AG04449 (cell line): Measurements from ENCODE around the gene SEH1L.

Source experiments
- CTCF ChIA-PET: fragments of 350-600 bp; formaldehyde crosslinking; extraction: SDS; loops from one replicate; lab custom pipeline; 2021; ENCODE audit warnings: antibody characterized with exemption; lab: Yijun Ruan, JAX
- POLR2A ChIA-PET: fragments of 400-600, 350-600 bp; formaldehyde crosslinking; extraction: SDS; loops from one replicate; lab custom pipeline; 2020; ENCODE audit warnings: antibody characterized with exemption, inconsistent platforms; lab: Yijun Ruan, JAX
- DNase-seq: peaks from one replicate; pipeline ENCODE4 v3.0.0-alpha.2; 2010; ENCODE audit warnings: low read depth, low spot score
- H3K4me3 ChIP-seq: 2 replicates; pipeline ENCODE4 v1.5.1; 2011; ENCODE audit warnings: low read depth, mild to moderate bottlenecking, control low read depth, low read length
- TF ChIP-seq, protein P1 (sequence below): IDR thresholded peaks from one replicate; pipeline ENCODE4 v1.5.1; 2011; ENCODE audit warnings: mild to moderate bottlenecking, moderate library complexity, low read length, control low read depth, inconsistent platforms; ENCODE audit not compliant: insufficient read depth; ENCODE audit errors: missing control alignments

SEH1L gene

DNA sequence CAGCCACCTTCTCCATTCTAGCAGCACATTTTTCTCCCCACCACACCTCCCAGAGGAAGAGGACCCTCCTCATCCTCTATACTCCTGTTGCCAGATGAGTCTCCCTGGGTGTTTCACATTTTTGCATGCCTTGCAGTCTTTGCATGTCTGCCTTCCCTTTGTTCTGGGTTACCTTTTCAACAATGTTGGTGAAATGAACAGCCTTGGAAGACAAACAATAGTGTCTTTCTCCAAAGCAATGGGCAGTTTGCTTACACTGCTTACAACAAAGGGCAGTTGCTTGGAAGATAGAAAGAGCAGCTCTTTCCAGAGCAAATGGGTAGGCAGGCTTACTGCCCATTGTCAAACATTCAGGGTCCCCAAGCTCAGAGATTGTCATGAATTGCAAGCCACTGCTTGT lies 14.5 kb upstream of the SEH1L start:
- TF ChIP-seq, protein P1, sequence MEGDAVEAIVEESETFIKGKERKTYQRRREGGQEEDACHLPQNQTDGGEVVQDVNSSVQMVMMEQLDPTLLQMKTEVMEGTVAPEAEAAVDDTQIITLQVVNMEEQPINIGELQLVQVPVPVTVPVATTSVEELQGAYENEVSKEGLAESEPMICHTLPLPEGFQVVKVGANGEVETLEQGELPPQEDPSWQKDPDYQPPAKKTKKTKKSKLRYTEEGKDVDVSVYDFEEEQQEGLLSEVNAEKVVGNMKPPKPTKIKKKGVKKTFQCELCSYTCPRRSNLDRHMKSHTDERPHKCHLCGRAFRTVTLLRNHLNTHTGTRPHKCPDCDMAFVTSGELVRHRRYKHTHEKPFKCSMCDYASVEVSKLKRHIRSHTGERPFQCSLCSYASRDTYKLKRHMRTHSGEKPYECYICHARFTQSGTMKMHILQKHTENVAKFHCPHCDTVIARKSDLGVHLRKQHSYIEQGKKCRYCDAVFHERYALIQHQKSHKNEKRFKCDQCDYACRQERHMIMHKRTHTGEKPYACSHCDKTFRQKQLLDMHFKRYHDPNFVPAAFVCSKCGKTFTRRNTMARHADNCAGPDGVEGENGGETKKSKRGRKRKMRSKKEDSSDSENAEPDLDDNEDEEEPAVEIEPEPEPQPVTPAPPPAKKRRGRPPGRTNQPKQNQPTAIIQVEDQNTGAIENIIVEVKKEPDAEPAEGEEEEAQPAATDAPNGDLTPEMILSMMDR, result no peak

DNA sequence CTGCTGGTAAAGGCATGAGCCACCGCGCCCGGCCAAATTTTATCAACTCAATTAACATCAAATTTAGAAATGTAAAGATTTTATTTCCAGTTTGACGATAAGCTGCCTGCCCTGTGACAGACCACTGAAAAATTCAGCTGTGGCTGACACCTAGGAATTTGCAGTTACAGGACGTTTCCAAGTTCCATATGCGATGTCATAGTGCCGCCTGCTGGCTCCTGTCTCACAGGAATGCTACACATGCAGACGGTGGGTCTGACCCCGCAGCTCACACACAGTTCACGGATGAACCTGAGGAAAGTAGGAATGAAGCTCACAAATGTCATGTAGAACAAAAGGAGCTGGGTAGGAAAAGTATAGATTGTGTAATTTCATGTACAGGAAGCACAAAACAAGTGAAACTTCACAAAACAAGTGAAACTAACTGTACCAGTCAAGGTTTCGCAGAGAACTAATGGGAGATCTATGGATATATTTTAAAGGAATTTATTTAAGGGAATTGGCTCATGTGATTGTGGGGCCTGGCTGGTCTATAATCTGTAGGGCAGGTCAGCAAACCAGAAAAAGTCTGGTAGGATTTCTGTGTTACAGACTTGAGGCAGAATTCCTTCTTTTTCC lies 13.2 kb upstream of the SEH1L start:
- ChIA-PET POLR2A (no interaction called here), CTCF (interaction anchor here (0.8 to 8.4 kb wide), 44 partner anchors 9 to 551 kb away, joined by 3 to 307 read pairs (median 5); partner anchors contain the start of genes PSMG2 and PTPN2)
- no peak for DNase-seq

More for the DNA sequence above, 14.5 kb upstream of the SEH1L start:
- H3K4me3 ChIP-seq, result no peak overlapping the region
- no peak for DNase-seq
- ChIA-PET CTCF (interaction anchor here (0.7 to 8.4 kb wide), 18 partner anchors 8 to 591 kb away, joined by 3 to 307 read pairs (median 14); no protein-coding TSS in a partner anchor), POLR2A (no interaction called here)

DNA sequence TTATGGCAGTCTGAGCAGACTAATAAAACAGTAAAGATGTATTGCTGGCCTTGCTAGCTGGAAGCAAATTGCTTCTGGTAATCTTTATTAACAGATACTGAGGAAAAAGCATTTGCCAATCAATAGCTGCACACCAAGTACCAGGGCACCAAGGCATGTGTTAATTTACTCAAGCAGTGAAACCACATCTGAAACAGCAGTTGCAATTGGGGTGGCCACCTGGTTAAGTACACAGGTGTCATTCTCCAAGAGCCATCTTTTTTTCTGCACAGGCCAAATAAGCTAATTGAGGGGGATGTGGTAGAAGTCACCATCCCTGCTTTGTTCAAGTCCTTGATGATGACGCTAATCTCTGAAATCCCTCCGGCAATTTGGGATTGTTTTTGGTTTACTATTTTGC lies 8.6 kb upstream of the SEH1L start:
- no peak overlapping the region for H3K4me3 ChIP-seq
- TF ChIP-seq, protein P1, result no peak
- CTCF ChIA-PET, result interaction anchor here (1.4 to 8.4 kb wide), 2 partner anchors 196 to 220 kb away, joined by 5 to 193 read pairs; no protein-coding TSS in a partner anchor
- no peak for DNase-seq
- POLR2A ChIA-PET, result no interaction called here

More for the DNA sequence above, 13.2 kb upstream of the SEH1L start:
- H3K4me3 ChIP-seq, result no peak overlapping the region; the same call in 1 of the 2 replicates
- TF ChIP-seq, protein P1, result peak; percentile 90

DNA sequence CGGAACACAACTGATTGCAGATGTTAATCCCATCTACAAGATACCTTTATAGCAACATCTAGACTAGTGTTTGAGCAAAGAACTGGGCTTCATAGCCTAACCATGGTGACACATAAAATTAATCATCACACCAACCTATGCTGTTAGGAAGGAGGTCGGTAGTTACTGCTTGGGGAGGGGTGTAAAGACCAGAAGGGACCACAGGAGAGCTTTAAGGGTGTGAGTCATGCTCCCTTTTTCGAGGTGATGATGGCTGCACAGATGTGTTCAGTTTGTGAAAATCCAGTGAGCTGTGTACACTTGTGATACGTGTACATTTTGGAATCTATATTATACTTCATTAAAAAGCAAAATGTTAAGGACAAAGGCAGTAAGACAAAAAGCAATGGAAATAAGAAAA lies 4.6 kb upstream of the SEH1L start:
- H3K4me3 ChIP-seq, result no peak overlapping the region
- TF ChIP-seq, protein P1, result no peak
- ChIA-PET CTCF (interaction anchor here (1.0 to 4.2 kb wide), 6 partner anchors 9 to 217 kb away, joined by 3 to 57 read pairs (median 12); no protein-coding TSS in a partner anchor), POLR2A (no interaction called here)
- DNase-seq, result no peak

DNA sequence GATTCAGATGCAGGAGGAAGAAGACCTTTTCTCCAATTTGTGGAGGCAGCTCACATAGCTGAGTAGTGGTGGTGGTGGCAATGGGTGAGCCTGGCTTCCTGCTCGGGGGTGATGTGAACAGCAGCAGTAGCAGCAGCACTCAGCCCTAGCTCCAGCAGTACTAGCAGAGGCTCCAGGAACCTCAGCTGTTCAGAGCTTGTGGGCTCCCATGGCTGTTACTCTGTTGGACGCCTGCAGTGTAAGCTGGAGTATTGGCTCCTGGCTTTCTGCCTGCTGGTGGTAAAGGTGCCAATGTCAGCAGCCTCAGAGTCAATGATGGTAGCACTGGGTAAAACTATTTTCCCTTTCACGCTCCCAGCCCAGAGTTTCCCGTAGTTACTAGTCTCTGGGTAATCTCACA lies 3.1 kb upstream of the SEH1L start:
- ChIA-PET CTCF (interaction anchor here (0.7 to 4.2 kb wide), 5 partner anchors 10 to 218 kb away, joined by 3 to 57 read pairs (median 18); no protein-coding TSS in a partner anchor), POLR2A (interaction anchor here (0.9 to 1.6 kb wide), 2 partner anchors 61 to 242 kb away, joined by 4 to 6 read pairs; partner anchors contain the start of genes CEP76 and PSMG2)
- TF ChIP-seq, protein P1, result no peak
- DNase-seq, result no peak
- no peak overlapping the region for H3K4me3 ChIP-seq
